Activated T-helper 1 cell treated with Interleukin-2 at 50 U/mL for 16 hours (primary cell): ENCODE measurements around the gene ANO5.

Experiments used
- DNase-seq: peaks from one replicate; pipeline ENCODE4 v3.0.0-alpha.2; 2020; ENCODE audit warnings: low read depth

Gene ANO5, protein sequence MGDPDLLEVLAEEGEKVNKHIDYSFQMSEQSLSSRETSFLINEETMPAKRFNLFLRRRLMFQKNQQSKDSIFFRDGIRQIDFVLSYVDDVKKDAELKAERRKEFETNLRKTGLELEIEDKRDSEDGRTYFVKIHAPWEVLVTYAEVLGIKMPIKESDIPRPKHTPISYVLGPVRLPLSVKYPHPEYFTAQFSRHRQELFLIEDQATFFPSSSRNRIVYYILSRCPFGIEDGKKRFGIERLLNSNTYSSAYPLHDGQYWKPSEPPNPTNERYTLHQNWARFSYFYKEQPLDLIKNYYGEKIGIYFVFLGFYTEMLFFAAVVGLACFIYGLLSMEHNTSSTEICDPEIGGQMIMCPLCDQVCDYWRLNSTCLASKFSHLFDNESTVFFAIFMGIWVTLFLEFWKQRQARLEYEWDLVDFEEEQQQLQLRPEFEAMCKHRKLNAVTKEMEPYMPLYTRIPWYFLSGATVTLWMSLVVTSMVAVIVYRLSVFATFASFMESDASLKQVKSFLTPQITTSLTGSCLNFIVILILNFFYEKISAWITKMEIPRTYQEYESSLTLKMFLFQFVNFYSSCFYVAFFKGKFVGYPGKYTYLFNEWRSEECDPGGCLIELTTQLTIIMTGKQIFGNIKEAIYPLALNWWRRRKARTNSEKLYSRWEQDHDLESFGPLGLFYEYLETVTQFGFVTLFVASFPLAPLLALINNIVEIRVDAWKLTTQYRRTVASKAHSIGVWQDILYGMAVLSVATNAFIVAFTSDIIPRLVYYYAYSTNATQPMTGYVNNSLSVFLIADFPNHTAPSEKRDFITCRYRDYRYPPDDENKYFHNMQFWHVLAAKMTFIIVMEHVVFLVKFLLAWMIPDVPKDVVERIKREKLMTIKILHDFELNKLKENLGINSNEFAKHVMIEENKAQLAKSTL

DNA sequence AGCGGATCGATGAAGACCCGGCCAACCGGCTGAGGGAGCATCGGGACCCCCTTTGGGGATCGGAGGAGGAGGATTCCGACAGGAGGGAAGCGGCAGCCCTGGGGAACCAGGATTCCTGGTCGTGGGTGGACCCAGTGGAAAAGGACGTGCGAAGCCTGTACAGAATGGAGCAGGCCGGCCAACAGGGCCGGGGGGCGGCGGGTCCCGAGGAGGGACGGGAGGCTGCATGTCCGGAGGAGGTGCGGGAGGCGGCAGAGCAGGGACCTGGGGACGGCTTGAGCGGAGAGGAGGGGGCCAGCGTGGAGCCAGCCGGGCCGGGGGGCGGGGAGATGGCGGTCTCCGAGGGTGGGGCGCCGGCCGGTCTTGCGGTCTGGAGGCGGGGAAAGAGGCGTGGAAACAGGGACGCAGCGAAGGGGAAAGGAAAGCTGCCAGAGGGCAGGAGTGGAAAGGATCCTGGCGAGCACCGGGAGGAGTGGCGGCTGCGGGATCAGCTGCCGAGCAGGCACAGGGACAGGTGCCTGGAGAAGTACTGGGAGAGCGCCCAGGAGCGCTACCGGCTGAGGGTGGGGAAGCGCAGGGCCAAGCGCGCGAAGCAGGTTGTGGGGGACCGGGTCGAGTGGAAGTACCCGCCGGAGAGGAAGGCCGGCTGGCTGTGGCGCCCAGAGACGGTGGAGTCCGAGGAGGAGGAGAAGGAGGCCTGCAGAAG is at the start of gene ANO5:
Gene ANO5, plus strand, starts transcription at position 444 of the 706 bp plus-strand sequence. CDS start 408 bp downstream, outside the sequence.
- no peak for DNase-seq

DNA sequence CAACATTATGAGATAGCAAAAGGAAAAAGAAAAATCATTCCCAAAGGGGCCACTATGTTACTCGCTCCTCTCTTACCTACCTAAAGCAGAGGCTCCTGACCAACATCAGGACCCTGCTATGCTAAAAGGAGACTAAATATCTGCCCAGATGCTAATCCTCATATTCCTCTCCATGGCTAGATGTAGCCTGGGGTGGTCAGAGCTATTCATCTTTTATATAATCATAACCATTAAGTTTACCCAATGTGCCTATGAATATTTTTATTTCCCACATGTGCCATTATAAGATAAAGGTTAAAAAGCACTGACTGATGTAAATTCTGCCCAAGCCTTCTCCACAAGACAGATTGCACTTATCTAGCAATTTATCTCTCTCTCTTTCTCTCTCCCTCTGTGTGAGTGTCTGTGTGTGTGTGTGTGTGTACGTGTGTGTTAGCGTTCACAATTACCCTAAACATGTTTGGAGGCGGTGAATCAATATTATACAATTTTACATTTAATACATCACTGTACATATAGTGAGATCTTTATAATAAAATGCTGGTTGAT is 41.2 kb upstream of the ANO5 start:
- DNase-seq, result no peak

DNA sequence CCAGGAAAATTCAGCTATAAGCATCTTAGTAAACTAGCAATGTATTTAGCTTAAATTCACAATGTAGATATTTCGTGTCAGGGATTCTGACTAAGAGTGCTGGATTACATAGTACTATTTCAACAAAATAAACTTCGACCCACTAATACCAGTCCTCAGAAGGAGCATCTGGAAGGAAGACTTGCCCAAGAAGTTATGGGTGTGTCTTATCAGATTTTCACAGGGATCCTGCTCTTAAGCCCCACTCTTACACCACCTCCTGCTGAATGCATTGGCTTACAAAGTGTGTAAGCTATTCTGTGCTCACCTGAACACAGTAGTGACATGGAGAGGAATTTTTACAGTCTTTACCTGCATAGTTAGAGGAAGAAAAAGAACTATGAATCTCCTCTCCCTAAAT is 35.4 kb upstream of the ANO5 start:
- no peak for DNase-seq

DNA sequence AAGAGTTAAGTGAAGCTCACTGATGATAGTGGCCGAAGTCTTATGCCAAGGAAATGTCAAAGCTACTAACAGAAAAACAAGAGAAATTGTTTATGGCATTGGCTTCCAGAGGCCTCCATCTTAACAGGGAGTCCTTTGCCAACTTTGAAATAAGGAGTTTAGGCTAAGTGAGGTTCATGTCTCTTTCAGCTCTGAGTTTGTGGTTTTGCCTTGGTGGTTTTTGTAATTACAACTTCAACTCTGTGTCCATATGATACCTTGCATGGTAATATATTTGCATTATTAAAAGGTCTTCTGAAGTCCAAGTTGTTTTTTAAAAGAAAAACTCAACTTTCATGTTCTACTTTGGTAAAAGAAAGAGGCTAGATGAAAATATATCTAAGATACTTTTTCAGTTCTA is 31.4 kb upstream of the ANO5 start:
- no peak for DNase-seq

DNA sequence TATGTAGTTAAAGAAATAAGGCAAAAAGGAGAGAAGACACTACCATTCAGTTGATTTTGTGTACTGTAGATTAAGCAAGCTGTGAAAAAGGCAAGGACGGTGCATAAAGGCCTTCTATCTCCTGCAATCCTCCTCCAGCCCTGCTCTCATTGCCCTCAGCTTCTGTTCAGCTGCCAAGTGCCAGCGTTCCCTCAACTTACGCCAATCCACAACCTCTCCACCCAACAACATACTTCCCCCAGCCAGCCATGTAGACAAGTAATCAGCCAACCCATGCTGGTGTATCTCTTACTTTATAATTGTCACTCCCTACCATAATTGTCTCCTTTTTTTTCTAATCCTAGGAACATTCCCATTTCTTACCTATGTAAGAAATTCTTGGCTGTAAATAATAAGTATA is 30.1 kb upstream of the ANO5 start:
- DNase-seq, result no peak

DNA sequence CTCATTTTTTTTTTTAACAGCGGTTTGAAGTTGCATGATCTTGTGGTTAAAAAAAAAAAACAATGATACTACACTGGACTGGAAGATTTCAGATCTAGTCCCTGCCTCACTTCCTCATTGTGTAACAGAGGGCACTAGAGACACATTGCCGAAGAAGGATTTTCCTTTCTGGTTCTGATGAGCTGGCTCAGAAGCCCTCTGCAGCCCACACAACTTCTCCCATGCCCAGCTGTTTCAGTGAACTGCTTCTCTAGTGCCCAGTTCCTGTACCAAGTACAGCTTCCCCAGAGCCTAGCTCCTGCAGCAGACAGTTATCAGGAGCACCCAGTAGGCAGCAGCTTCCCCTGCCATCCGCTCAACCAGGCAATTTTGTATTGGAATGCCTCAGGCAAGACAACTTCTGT is 29.5 kb upstream of the ANO5 start:
- no peak for DNase-seq

DNA sequence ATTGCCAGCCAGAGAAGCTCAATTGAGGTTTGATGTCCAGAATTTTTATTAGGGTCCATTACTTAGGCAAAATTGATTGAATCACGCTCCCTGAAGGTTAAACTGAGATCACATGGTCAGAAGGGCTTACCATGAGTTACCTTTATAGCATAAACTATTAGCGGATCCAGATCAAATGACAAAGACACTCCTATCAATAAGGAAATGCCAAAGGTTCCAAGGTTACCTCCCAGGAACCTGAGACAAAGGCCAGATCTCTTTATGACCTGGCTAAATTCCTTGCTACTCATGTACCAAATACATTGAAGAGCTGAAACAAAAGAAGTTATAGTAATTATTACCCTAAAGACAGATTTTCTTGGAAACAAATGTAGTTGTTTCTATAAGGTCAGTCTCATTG is 27.8 kb upstream of the ANO5 start:
- no peak for DNase-seq

DNA sequence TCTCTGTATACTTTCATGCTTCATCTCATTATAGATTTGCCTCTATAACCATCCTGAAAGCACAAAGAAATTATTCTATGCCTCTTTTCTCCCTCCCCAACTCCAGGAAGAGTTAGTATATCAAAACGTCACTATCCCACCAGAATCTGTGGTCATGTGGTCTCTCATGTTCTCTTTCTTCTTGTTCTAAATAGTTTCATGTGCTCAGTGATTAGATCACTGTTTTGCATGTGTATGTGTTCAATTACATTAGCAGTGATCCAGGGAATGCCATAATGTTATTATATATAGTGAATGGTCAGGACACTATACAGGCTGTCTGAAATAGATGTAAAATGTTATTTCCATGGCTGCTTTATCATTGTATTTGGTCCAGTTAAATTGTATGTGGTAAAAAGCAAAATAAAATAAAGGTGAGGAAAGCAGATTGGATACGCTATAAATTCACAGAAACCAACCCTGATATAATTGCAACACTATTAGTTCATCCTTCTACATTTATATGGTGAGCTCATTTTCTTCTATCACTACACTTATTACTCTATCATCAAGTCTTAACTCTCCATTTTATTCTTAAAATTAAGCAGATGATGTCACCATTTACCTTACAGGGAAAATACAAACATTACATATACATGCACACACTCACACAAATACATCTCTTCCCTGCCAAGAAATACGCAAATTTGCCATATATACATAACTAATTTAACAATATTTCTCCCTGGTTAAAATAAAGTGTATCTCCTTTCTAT is 26.9 kb upstream of the ANO5 start:
- no peak for DNase-seq

DNA sequence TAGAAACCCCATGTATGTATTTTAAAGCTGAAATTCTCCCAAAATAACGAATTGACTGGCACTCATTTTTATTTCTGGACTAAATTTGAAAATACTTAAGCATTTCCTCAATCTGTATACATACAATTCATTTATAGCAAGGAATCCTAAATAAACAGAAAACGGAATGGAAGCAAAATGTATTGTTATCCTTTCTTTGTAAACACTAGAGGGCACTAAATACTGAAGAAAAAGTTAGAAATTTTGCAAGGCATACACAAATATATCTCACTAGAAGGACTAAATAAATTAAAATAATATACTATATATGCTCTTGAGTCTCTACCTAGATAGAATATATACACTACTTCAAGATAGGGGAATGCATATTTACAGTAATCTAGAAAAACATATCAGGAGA is 23.1 kb upstream of the ANO5 start:
- DNase-seq, result no peak

DNA sequence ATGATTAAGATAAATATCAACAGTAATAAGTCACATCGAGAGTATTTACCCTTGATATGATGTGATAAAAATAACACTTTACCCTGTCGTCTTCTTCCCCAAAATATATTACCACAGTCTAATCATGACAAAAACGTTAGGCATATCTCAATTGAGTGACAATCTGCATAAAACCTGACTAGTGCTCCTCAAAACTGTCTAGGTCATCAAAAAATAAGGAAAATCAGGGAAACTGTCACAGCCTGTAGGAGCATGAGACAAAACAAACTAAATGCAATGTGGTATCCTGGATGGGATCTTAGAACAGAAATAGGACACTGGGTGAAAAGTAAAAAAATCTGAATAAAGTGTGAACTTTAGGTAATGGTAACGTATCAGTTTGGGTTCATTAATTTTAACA is 19.4 kb upstream of the ANO5 start:
- DNase-seq, result no peak

DNA sequence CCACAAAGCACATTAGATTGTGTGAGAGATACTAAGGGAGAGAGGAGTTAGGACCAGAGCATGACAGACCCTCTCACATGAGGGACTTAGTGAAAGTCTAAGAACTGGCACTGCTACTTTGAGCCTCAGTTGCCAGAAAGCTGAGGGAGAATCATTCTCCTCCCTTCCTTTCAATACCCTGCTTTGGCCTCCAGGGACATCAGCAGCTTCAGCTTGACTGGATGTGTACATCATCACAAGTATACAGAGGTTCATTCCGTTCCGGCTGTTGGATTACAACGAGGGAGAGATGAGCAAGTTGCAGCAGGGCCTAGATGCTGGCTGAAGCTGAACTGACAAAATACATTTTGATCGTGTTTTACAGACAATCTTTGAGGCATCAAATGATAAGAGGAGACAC is 15.7 kb upstream of the ANO5 start:
- no peak for DNase-seq

DNA sequence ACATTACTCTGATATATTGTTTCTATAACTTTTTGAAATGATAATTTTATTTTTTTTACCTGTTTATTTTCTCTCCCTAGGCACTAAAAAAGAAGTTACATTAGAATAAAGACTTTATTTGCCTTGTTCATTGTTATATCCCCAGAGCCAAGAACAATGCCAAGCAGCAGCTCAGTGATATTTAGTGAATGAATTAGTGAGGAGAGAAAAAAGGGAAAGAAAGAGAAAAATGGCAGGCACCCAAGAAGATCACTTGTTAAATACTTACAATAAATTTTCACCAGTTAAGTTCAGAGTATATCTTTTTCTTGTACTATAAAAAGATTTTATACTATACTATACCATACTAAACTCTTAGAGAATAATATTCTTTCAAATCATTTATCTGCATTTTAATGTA is 13.3 kb upstream of the ANO5 start:
- no peak for DNase-seq

DNA sequence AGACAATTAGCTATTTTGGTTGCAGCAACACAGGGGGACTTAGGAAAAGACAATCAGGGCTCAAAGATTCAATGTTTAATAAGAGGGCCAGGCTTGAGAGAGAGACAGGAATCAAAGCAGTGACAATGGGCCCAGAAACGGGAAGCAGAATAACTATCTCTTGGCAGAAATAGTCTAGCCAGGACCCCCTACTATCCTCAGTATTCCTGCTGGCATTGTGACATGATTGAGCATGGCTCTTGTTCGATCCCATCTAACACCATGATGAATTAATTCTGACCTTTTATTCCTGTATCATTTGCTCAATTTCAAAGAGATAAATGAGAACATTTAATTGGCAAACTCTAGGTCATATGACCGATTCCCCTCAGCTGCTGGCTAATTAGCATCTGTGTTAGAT is 12.8 kb upstream of the ANO5 start:
- no peak for DNase-seq

DNA sequence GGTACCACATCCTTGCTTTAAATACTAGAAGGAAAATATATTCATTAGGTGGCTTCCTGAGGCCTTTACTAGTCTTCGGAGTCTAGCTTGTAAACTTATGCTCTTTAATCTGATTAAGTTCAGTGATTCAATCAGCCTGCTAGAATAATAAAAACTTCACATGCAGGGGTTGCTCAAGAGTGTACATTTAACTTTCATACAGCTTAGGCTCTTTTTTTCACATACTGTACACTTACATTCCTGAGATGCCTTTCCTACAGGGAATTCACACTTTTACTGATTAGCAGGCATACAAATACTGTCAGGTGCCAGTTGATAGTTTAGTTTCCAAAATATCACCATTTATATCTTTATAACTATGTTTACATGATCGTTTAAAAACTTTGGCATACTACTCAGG is 3.2 kb upstream of the ANO5 start:
- no peak for DNase-seq

DNA sequence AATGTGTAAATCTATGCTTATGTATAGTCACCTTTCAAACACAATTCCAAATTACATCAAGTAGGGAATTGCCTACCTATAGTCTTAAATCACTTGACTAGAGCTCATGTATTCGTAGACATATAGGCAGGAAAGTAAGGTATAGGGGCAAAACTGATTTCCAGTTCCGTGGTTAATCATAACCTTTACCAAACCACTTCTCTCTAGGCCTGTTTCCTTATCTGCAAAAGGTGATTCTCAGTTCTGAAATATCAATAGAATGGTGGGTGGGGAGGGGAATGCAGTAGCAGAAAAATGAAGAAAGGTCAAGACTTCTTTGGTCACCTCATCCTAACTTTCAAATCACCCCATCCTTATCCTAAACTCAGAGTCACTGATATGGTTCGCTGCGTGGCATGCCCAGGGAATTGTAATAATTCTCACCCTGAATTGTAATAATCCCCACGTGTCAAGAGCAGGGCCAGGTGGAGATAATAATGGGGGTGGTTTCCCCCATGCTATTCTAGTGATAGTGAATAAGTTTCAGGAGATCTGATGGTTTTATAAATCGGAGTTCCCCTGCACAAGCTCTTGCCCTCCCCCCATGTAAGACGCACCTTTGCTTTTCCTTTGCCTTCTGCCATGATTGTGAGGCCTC is 1.9 kb upstream of the ANO5 start:
- DNase-seq, result no peak

DNA sequence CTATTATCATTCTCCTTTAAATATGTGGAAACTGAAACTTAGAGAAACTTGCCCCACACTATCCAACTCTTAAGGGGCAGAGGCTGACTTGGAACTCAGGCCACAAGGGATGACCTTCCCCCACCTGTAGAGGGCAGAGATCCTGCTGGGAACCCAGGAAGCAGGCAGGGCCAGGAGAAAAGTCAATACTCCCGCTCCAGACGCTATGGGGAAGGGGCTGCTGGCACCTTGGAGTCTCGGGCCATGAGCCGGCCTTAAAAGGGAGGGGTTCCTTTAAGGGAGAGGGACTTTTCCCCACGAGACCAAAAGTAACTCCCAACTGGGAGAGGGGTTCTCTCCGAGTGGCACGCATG is 620 bp upstream of the ANO5 start:
- DNase-seq, result no peak

DNA sequence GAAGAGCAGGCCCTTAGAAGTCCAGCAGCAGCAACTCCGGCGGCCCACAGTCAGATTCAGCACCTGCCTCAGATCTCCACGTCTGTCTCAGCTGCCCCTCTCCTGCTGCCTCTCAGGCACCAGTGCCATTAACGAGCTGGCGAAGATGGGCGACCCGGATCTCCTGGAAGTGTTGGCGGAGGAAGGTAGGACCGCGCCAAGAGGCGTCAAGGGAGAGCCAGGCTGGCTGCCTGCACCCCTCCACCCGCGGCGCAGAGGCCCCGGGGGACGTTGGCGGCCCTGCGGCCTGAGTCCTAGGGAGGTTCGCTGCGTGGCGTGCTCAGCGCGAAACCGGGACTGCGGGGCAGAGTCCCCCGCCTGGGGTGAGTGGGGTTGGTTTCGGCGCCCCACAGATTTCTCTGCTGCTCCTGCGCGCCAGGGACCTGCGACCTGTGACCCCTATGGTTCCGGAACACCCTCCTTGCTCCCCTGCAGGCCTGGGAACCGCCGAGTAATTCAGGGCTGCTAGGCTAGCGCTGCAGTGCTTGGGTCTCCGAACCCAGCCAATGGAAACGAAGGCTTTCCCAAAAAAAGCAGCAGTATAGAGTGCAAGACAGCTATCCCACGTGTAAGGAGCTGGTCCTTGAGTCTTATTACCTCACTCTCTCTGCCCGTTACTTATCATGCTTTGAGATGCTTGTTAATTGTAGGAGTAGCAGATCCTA is 615 bp downstream of the ANO5 start:
- no peak for DNase-seq

DNA sequence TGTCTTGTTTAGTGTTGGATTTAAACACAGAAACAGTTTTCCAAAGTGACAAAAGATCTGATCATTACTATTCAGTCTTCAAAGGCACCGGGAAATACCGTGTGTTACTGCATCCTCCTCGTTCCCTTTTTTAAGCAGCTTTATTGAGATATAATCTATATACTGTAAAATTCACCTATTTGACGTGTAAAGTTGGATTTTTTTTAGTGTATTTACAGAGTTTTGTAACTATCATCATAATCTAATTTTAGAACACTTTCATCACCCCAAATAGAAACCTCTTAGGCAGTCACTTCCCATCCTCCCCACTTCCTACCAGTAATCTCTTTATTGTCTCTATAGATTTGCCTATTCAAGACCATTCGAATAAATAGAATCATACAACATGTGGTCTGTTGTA is 1.4 kb downstream of the ANO5 start:
- DNase-seq, result no peak

DNA sequence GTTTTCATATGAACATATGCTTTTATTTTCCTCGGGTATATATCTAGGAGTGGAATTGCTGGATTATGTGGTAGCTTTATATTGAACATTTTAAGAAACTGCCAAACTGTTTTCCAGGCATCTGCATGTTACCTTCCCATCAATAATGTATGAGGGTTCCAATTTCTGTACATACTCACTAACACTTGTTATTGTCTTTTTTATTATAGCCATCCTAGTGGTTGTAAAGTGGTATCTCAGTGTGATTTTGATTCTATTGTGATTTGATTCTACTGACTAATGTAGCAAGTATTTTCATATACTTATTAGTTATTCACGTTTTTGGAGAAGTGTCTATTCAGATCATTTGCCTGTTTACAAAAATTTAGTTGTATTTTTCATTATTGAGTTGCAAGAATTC is 2.0 kb downstream of the ANO5 start:
- DNase-seq, result no peak

DNA sequence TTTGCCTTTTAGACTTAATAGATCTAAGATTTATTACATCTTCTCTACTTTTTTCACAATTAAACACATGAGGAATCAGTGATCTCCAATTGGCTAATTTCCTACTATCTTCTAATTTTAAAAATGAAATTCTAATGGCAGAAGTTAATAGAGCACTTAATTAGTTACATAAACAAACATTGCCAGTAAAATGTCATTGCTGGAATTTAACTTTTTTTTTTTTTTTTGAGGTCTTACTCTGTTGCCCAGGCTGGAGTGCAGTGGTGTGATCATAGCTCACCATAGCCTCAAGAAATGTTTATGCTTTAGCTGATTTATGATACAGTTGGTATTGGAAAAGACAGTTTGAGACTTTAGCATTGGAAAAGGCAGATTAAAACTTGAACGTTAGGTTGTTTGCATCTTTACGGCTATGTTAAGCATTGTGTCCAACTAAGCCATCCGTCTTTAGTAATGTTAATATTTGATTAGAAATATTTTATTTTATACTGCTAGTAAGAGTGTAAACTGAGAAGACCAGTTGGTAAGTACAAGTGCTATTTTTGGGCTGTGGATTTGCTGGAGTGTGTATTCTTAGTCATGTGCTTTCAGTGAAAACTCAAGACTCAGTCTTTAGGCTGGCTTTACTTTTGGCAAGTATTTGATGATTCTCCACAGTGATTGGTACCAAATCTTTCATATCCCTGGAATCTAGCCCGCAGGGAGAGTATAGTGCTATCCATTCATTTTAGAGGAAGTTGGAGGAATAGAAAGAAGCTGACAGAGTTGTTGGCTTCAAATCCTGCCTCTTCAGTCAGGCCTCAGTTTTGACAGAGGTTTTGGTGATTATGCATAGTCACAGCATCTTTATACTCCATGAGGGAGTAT is 4.5 kb downstream of the ANO5 start:
- no peak for DNase-seq
